Type B pancreatic cell (in vitro differentiated cells): ENCODE results near the gene C1orf53. TPM values are rescaled to one million over a fixed set of nuclear protein-coding genes. Genes with fewer than 3 reads are reported as not detected.

Experiments
- DNase-seq: peaks from one replicate; pipeline ENCODE4 v3.0.0; 2021; ENCODE audit warnings: mixed read lengths; ENCODE audit not compliant: unreplicated experiment; ENCODE audit errors: extremely low spot score
- H3K27ac Mint-ChIP-seq: 2 replicates; pipeline ENCODE4 v1.8.0; 2021; ENCODE audit warnings: mild to moderate bottlenecking, mixed read lengths
- H3K27me3 Mint-ChIP-seq: 2 replicates; pipeline ENCODE4 v1.8.0; 2021; ENCODE audit warnings: mixed read lengths
- H3K36me3 Mint-ChIP-seq: 2 replicates; pipeline ENCODE4 v1.8.0; 2021; ENCODE audit warnings: mixed read lengths
- H3K4me1 Mint-ChIP-seq: one replicate; pipeline ENCODE4 v1.8.0; 2021; ENCODE audit warnings: mixed read lengths; ENCODE audit not compliant: unreplicated experiment
- H3K4me3 Mint-ChIP-seq: 2 replicates; pipeline ENCODE4 v1.8.0; 2021; ENCODE audit warnings: mild to moderate bottlenecking, mixed read lengths
- H3K9me3 Mint-ChIP-seq: 2 replicates; pipeline ENCODE4 v1.8.0; 2021; ENCODE audit warnings: mixed read lengths
- total RNA-seq: library from RNA; stranded (reverse); gene quantifications from 2 replicates; pipeline ENCODE4 v1.2.1, GENCODE V29; 2021; ENCODE audit warnings: low replicate concordance
- TF ChIP-seq, protein P1 (sequence below): fragments of 200-600 bp; sonication (generic); conservative IDR thresholded peaks from 2 replicates; pipeline ENCODE4 v1.5.0; 2021; ENCODE audit warnings: antibody characterized with exemption, mild to moderate bottlenecking

Gene C1orf53
- total RNA-seq, 1 donor from 2014 or later, result 2.2 TPM

DNA sequence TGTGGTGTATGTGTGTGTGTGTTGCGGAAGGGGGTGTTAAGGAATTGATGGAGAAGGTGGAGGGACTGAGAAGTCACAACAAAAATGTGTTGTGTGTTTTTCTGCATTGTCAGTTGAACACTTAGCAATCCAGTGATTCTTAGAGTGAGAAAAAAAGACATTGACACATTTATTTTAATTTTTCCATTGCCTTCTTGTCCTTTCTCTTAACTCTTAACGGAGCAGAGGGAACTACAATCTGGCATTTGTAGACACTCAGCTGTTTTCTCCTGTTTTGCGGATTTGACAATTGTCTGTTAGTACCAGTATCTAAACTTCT lies 725 bp downstream of the C1orf53 start:
- no peak for DNase-seq
- Mint-ChIP-seq H3K9me3 (no peaks in the 10 kb centered on the region), H3K36me3 (no peaks in the 10 kb centered on the region), H3K4me3 (peak overlapping the region; percentile 98), H3K27me3 (peaks cover 53% of the 10 kb centered on the region), H3K27ac (peak overlapping the region; percentile 94), H3K4me1 (peaks cover 6% of the 10 kb centered on the region)
- TF ChIP-seq, protein P1, sequence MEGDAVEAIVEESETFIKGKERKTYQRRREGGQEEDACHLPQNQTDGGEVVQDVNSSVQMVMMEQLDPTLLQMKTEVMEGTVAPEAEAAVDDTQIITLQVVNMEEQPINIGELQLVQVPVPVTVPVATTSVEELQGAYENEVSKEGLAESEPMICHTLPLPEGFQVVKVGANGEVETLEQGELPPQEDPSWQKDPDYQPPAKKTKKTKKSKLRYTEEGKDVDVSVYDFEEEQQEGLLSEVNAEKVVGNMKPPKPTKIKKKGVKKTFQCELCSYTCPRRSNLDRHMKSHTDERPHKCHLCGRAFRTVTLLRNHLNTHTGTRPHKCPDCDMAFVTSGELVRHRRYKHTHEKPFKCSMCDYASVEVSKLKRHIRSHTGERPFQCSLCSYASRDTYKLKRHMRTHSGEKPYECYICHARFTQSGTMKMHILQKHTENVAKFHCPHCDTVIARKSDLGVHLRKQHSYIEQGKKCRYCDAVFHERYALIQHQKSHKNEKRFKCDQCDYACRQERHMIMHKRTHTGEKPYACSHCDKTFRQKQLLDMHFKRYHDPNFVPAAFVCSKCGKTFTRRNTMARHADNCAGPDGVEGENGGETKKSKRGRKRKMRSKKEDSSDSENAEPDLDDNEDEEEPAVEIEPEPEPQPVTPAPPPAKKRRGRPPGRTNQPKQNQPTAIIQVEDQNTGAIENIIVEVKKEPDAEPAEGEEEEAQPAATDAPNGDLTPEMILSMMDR, result no peak

GRCh38 chr1:197904126-197904787 lies 1.8 kb downstream of the C1orf53 start:
- H3K36me3 Mint-ChIP-seq, result no peaks in the 10 kb centered on the region
- no peaks in the 10 kb centered on the region for H3K9me3 Mint-ChIP-seq
- TF ChIP-seq, protein P1, result no peak
- peaks cover 11% of the 10 kb centered on the region for H3K4me1 Mint-ChIP-seq
- H3K4me3 Mint-ChIP-seq, result peak overlapping the region; percentile 98
- no peak overlapping the region for H3K27ac Mint-ChIP-seq
- DNase-seq, result no peak
- H3K27me3 Mint-ChIP-seq, result peaks cover 64% of the 10 kb centered on the region

GRCh38 chr1:197905699-197906351 lies 3.4 kb downstream of the C1orf53 start:
- TF ChIP-seq, protein P1, result no peak
- Mint-ChIP-seq H3K36me3 (peaks cover 4% of the 10 kb centered on the region), H3K9me3 (peaks cover 4% of the 10 kb centered on the region), H3K27me3 (peaks cover 80% of the 10 kb centered on the region), H3K4me1 (peaks cover 18% of the 10 kb centered on the region), H3K4me3 (no peak overlapping the region), H3K27ac (no peak overlapping the region)
- no peak for DNase-seq

- peaks cover 4% of the 10 kb centered on the region for H3K36me3 Mint-ChIP-seq
- peak overlapping the region; percentile 3 for H3K4me3 Mint-ChIP-seq
- H3K27ac Mint-ChIP-seq, result no peak overlapping the region
- peaks cover 99% of the 10 kb centered on the region for H3K27me3 Mint-ChIP-seq
- no peak for DNase-seq
- H3K9me3 Mint-ChIP-seq, result peaks cover 4% of the 10 kb centered on the region
- H3K4me1 Mint-ChIP-seq, result peaks cover 27% of the 10 kb centered on the region
- TF ChIP-seq, protein P1, result no peak
Observed at GRCh38 chr1:197907846-197908616, 5.6 kb downstream of the C1orf53 start.

- H3K27ac Mint-ChIP-seq, result peak overlapping the region; percentile 53
- H3K27me3 Mint-ChIP-seq, result peaks cover 99% of the 10 kb centered on the region
- peak overlapping the region; percentile 69 for H3K4me3 Mint-ChIP-seq
- TF ChIP-seq, protein P1, result peak; percentile 36
- H3K9me3 Mint-ChIP-seq, result peaks cover 4% of the 10 kb centered on the region
- DNase-seq, result no peak
- H3K4me1 Mint-ChIP-seq, result peaks cover 24% of the 10 kb centered on the region
- H3K36me3 Mint-ChIP-seq, result peaks cover 4% of the 10 kb centered on the region
Observed at GRCh38 chr1:197908716-197909220, 6.3 kb downstream of the C1orf53 start.
